ENCODE measurements around the gene SLC36A4.
"Not testable (repeated sequence)": the region's sequence is repeated elsewhere in the genome, so short reads cannot be mapped to it uniquely, and the experiment has no call there.

SLC36A4 gene

GRCh38 chr11:93117565-93117964 is 80.2 kb downstream of the SLC36A4 start:
- DNase-seq, result no peak

- no peak for DNase-seq
Measured at GRCh38 chr11:93116641-93117441, 81.0 kb downstream of the SLC36A4 start.

GRCh38 chr11:93114304-93114703 is 83.5 kb downstream of the SLC36A4 start:
- no peak for DNase-seq

GRCh38 chr11:93113824-93114223 is 84.0 kb downstream of the SLC36A4 start:
- no peak for DNase-seq

- DNase-seq, result not testable (repeated sequence)
Measured at GRCh38 chr11:93111147-93111546, 86.6 kb downstream of the SLC36A4 start.

GRCh38 chr11:93100211-93100610 is 97.6 kb downstream of the SLC36A4 start:
- no peak for DNase-seq

GRCh38 chr11:93099806-93100205 is 98.0 kb downstream of the SLC36A4 start:
- DNase-seq, result no peak

All from stimulated activated CD4-positive, alpha-beta T cell treated with anti-CD3 and anti-CD28 coated beads, Interleukin-4, amount 100 ng/mL, for 1 hour (primary cell).